Measurements from ENCODE around the gene YBX2.

Gene YBX2

GRCh38 chr17:7242717-7243452 is 51.6 kb downstream of the YBX2 start (continued):
- peak; percentile 93 for TF ChIP-seq ZNF146 (tag by site-specific recombination; IDR thresholded peaks at IDR 0.05)
- no peak for TF ChIP-seq ZNF596 (tag by site-specific recombination; IDR thresholded peaks at IDR 0.05)
- TF ChIP-seq ZNF274 (IDR thresholded peaks at IDR 0.05; ENCODE audit: low read length), result no peak
- no peak for TF ChIP-seq ZNF274 (tag by site-specific recombination; IDR thresholded peaks at IDR 0.05; ENCODE audit: borderline replicate concordance)
- TF ChIP-seq BCL11A (tag by site-specific recombination; IDR thresholded peaks at IDR 0.05; ENCODE audit: low read depth), result peak; percentile 83
- TF ChIP-seq OVOL3 (tag by site-specific recombination; IDR thresholded peaks at IDR 0.05), result peak; percentile 94
- no peak for TF ChIP-seq ZFP3 (tag by site-specific recombination; IDR thresholded peaks at IDR 0.05; ENCODE audit: low read depth)
- TF ChIP-seq ZNF548 (tag by site-specific recombination; IDR thresholded peaks at IDR 0.05), result no peak
- no peak for TF ChIP-seq ZNF112 (tag by site-specific recombination; IDR thresholded peaks at IDR 0.05)
- no peak for TF ChIP-seq ZNF16 (tag by site-specific recombination; IDR thresholded peaks at IDR 0.05; ENCODE audit: low read depth)
- peak; percentile 48 for TF ChIP-seq FEZF1 (tag by site-specific recombination; IDR thresholded peaks at IDR 0.05)
- no peak for TF ChIP-seq MEIS1 (CRISPR knock-in tag; IDR thresholded peaks at IDR 0.05; ENCODE audit: borderline replicate concordance)
- TF ChIP-seq ZNF23 (tag by site-specific recombination; IDR thresholded peaks at IDR 0.05; ENCODE audit: borderline replicate concordance), result no peak
- TF ChIP-seq KLF7 (tag by site-specific recombination; IDR thresholded peaks at IDR 0.05; ENCODE audit: borderline replicate concordance), result peak; percentile 98
- peak; percentile 54 for TF ChIP-seq ZSCAN30 (tag by site-specific recombination; IDR thresholded peaks at IDR 0.05)
- TF ChIP-seq SETDB1 (IDR thresholded peaks at IDR 0.05; ENCODE audit: insufficient read length, low read length), result no peak
- no peak for TF ChIP-seq GFI1B (tag by site-specific recombination; IDR thresholded peaks at IDR 0.05)
- no peak for TF ChIP-seq ELK4 (IDR thresholded peaks at IDR 0.05; ENCODE audit: borderline replicate concordance, low read depth, low read length)
- peak; percentile 95 for TF ChIP-seq TSHZ1 (tag by site-specific recombination; IDR thresholded peaks at IDR 0.05; ENCODE audit: borderline replicate concordance)
- TF ChIP-seq ZNF140 (tag by site-specific recombination; IDR thresholded peaks at IDR 0.05), result no peak
- TF ChIP-seq ZNF311 (tag by site-specific recombination; IDR thresholded peaks at IDR 0.05; ENCODE audit: borderline replicate concordance), result no peak
- TF ChIP-seq ZSCAN18 (tag by site-specific recombination; IDR thresholded peaks at IDR 0.05), result peak; percentile 93; the same call in 1 of the 2 replicates
- peak; percentile 74 for TF ChIP-seq ZNF366 (tag by site-specific recombination; conservative IDR thresholded peaks at IDR 0.05)
- peak; percentile 98 for TF ChIP-seq SP7 (tag by site-specific recombination; IDR thresholded peaks at IDR 0.05)
- no peak for TF ChIP-seq ZFP41 (tag by site-specific recombination; IDR thresholded peaks at IDR 0.05; ENCODE audit: borderline replicate concordance)
- TF ChIP-seq ZNF664 (tag by site-specific recombination; IDR thresholded peaks at IDR 0.05), result peak; percentile 89
- TF ChIP-seq ZXDB (tag by site-specific recombination; IDR thresholded peaks at IDR 0.05), result peak; percentile 97
- TF ChIP-seq SP3 (tag by site-specific recombination; IDR thresholded peaks at IDR 0.05), result peak; percentile 99
- TF ChIP-seq ZNF416 (tag by site-specific recombination; IDR thresholded peaks at IDR 0.05), result no peak
- TF ChIP-seq ZNF837 (tag by site-specific recombination; IDR thresholded peaks at IDR 0.05), result peak; percentile 56; the same call in 1 of the 2 replicates
- TF ChIP-seq GLIS2 (tag by site-specific recombination; IDR thresholded peaks at IDR 0.05), result peak; percentile 96
- 0 out of 2 replicates have a peak, but pooled peaks have one; percentile 24 for TF ChIP-seq PRDM1 (tag by site-specific recombination; IDR thresholded peaks at IDR 0.05)
- no peak for TF ChIP-seq MYNN (tag by site-specific recombination; IDR thresholded peaks at IDR 0.05; ENCODE audit: borderline replicate concordance)
- no peak for TF ChIP-seq HOXA7 (CRISPR knock-in tag; IDR thresholded peaks at IDR 0.05; ENCODE audit: borderline replicate concordance)
- peak; percentile 94 for TF ChIP-seq ZNF501 (tag by site-specific recombination; IDR thresholded peaks at IDR 0.05)

Measured in HEK293 (cell line).